ENCODE results near the gene PARVA. TPM values are rescaled to one million over a fixed set of nuclear protein-coding genes. Genes with fewer than 3 reads are reported as not detected.
A peak's percentile ranks its signal among the peaks of the same experiment; 100 is the strongest.

The PARVA gene
- total RNA-seq, 2 experiments from 2014 or later, result 0.11 to 0.14 TPM

DNA sequence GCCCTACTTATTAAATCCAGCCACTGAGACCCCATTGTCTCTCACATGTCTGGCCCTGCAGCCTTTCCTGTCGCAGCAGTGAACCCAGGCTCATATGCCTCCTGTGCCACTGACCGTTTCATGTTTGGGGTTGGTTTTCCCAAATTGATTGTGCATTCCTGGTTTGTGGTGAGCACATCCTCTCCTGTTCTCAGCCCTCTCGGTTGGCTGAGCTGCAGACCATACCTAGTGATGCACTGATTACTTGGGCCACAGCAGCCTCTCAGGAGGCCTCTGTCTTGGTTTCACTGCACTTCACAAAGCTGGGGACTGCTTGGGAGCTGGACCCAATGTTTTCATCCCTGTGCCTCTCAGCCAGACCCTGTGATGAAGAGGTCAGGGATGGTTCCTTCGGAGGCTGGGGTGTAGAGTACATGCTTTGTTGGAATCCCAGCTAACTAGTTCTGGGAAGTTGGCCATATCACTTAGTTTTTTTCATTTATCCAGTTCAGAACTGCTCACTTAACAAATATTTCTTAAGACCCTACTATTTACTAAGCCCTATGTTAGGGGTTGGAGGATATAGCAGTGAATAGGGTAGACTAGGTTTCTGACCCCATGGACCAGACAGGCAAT, 30.9 kb downstream of the PARVA start:
- no peak overlapping the region for H3K4me3 Mint-ChIP-seq
- intact Hi-C loops (cut with DNase I, micrococcal nuclease), result no loop called here
- H3K27me3 Mint-ChIP-seq, result peaks cover 10% of the 10 kb centered on the region
- H3K27ac Mint-ChIP-seq, result no peak overlapping the region
- no peaks in the 10 kb centered on the region for H3K36me3 Mint-ChIP-seq (ENCODE audit: low read depth)
- no peaks in the 10 kb centered on the region for H3K4me1 Mint-ChIP-seq
- ChIA-PET CTCF (no interaction called here), POLR2A (no interaction called here)
- ATAC-seq (no peak), DNase-seq (no peak)
- H3K9me3 Mint-ChIP-seq (ENCODE audit: low read depth), result no peaks in the 10 kb centered on the region

DNA sequence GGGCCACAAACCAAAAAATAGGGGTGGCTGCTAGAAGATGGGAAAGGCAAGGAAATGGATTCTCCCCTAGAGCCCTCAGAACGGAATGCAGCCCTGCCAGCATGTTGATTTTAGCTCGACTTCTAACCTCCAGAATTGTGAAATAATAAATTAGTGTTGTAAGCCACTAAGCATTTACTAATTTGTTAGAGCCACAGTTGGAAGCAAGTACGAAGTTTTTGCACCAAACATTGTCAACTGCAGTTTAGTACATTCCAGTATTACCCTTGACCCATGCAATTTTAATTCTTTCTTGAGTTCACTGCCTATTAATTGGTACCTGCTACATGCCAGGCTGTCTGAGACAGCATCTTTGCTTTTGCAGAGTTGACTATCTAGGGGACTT, 32.2 kb downstream of the PARVA start:
- ChIA-PET POLR2A (no interaction called here), CTCF (interaction anchor here (0.6 to 3.1 kb wide), 2 partner anchors 10 to 1282 kb away, joined by 3 to 12 read pairs; no protein-coding TSS in a partner anchor)
- Mint-ChIP-seq H3K27ac (no peak overlapping the region), H3K4me3 (no peak overlapping the region), H3K4me1 (no peaks in the 10 kb centered on the region), H3K36me3 (ENCODE audit: low read depth) (no peaks in the 10 kb centered on the region), H3K9me3 (ENCODE audit: low read depth) (no peaks in the 10 kb centered on the region), H3K27me3 (peaks cover 10% of the 10 kb centered on the region)
- DNase-seq (no peak), ATAC-seq (no peak)
- intact Hi-C loops (cut with DNase I, micrococcal nuclease), result loop anchor here in 1 of 2 experiments (5.0 kb wide), 2 partner anchors 77 to 483 kb away; no protein-coding TSS in a partner anchor

DNA sequence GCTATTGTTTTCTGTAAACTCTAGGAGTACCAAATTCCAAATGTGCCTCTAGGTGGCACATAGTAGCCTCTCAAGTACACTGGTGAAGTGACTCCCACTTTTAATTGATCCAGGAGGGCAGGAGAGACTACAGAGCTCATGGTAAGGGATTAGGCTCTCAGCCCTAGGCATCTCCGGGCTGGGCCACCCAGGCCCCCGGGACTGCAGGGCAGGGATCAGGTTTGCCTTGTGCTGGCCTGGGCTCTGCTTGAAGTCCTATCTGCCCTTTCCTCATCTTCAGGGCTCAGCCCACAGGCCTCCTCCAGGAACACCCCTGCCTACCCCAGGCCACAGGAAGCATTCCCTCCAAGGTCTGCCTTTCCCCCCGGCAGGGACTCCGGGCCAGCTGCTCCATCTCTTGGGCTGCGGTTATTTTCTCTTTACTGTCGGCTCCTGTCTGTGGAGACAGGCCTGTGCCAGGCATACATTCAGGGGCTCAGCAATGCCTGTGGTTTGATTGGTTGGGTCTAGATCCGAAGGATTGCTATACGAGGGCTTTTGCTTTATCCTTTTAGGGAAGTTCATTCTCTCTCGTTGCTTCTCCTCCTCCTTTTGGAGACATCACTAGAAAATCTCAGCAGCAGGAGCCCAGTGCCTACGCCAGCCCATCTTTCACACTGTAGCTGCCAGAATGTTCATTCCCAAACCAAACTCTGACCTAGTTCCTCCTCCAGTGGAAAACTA, 32.8 kb downstream of the PARVA start:
- Mint-ChIP-seq H3K4me1 (no peaks in the 10 kb centered on the region), H3K4me3 (no peak overlapping the region), H3K36me3 (ENCODE audit: low read depth) (no peaks in the 10 kb centered on the region), H3K27ac (no peak overlapping the region), H3K9me3 (ENCODE audit: low read depth) (no peaks in the 10 kb centered on the region), H3K27me3 (peaks cover 13% of the 10 kb centered on the region)
- ChIA-PET POLR2A (no interaction called here), CTCF (interaction anchor here (0.6 to 3.1 kb wide), 6 partner anchors 10 to 1283 kb away, joined by 3 to 12 read pairs (median 3); no protein-coding TSS in a partner anchor)
- ATAC-seq, result no peak
- intact Hi-C loops (cut with DNase I, micrococcal nuclease), result loop anchor here in 1 of 2 experiments (5.0 kb wide), 2 partner anchors 78 to 482 kb away; no protein-coding TSS in a partner anchor
- no peak for DNase-seq

DNA sequence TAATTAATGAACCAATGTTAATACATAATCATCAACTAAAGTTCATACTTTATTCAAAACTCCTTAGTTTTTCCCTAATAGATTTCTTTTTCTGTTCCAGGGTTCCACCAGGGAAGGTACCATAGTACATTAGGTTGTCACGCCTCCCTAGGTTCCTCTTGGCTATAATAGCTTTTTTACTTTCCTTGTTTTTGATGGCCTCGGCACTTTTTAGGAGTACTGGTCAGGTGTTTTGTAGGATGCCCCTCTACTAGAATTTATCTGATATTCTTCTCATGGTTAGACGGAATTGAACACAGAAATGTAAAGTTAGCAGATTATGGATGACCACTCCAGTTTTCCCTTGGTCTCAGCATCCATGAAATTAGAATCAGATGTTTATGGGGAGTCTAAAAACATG, 34.0 kb downstream of the PARVA start:
- no peak for ATAC-seq
- Mint-ChIP-seq H3K36me3 (ENCODE audit: low read depth) (no peaks in the 10 kb centered on the region), H3K4me1 (no peaks in the 10 kb centered on the region), H3K9me3 (ENCODE audit: low read depth) (no peaks in the 10 kb centered on the region), H3K4me3 (no peak overlapping the region), H3K27me3 (peaks cover 13% of the 10 kb centered on the region), H3K27ac (no peak overlapping the region)
- intact Hi-C loops (cut with DNase I, micrococcal nuclease), result loop anchor here in 1 of 2 experiments (5.0 kb wide), 2 partner anchors 79 to 481 kb away; no protein-coding TSS in a partner anchor
- ChIA-PET CTCF (interaction anchor here (0.7 to 3.1 kb wide), 7 partner anchors 8 to 493 kb away, joined by 3 to 12 read pairs (median 3); no protein-coding TSS in a partner anchor), POLR2A (no interaction called here)
- no peak for DNase-seq

DNA sequence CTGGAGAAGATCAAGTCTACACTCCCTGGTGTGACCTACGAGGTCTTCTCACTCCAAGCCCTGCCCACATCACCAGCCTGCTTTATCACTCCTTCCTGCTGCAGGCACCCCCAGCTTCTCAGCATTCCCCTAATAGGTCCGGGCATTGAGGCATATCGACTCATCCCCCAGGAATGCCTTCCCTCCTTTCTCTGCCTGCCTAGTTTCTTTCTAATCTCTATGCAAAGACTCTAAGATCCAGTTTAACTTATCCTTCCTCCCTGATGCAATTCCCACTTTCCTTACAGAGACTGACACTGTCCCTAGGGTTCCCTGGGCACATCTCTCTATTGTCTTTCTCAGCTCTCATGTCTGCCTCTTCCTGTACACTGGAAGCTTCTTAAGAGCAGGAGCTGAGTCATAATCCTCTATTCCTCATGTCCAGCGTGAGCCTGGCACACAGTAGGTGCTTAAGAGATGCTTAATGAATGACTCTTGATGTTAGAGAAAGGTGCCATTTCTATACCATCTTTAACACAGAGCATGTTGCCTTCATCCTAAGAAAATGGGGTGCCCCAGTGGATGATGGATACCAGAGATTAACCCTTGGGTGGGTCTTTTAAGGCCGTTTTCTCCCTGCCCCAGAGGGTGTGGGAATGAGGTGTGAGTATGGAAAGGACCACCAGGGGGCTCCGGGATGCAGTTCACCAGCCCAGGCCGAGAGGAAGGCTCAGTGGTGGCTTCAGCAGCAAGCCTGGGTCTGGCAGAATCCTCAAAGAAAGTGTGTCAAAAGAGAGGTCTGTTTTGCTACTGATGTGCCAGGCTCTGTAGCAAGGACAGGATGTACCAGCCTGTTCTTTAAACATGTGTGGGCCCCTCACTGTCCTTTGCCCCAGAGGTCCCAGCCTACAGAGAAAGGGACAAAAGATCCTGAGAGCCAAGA, 34.7 kb downstream of the PARVA start:
- ATAC-seq (peak; percentile 65), DNase-seq (peak; percentile 65)
- no peaks in the 10 kb centered on the region for H3K9me3 Mint-ChIP-seq (ENCODE audit: low read depth)
- H3K4me3 Mint-ChIP-seq, result no peak overlapping the region
- ChIA-PET CTCF (interaction anchor here (0.7 to 3.1 kb wide), 6 partner anchors 8 to 187 kb away, joined by 3 to 12 read pairs (median 4); no protein-coding TSS in a partner anchor), POLR2A (no interaction called here)
- intact Hi-C loops (cut with DNase I, micrococcal nuclease), result loop anchor here (1.0 to 5.0 kb wide), 4 partner anchors 80 to 482 kb away; no protein-coding TSS in a partner anchor
- no peaks in the 10 kb centered on the region for H3K4me1 Mint-ChIP-seq
- no peak overlapping the region for H3K27ac Mint-ChIP-seq
- H3K36me3 Mint-ChIP-seq (ENCODE audit: low read depth), result no peaks in the 10 kb centered on the region
- H3K27me3 Mint-ChIP-seq, result peaks cover 13% of the 10 kb centered on the region

DNA sequence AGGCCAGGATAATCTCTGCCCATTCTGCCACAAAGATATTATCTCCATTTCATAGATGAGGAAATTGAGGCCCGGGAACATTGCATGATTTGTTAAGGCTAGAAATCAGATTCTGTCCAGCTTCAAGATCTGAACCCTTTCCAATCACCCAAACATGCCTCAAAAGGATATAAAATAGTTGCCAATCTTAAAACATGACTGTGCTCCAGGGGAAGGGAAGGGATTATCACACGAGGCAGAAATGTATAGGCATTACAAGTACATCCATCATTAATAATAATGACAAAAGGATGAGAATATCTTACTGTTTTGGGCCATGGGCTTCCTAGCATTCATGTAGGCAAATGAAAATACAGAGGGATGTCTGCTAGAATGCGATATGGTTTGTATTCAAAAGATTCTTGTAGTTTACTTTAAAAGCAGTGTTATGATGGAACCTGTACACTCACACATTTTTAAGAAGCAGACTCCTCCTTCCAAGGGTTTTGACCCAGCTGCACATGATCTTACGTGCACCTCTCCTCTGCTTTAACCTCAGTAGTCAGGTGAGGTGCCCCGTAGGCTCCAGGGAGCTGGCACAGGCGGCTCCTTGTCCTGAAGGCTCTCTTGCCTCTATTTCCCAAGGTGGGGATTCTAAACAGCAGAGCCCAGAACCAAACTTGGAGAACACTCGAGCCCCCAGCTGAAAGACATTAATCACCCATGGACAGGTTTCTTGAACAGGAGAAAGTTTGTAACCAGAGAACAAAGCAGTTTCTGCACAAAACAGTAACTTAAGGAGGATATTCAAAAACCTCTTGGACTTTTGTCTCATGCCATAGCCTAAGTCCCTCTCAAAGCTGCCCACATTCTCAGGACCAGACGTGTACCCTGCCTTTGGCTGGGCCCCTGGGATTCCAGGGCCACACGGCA, 36.0 kb downstream of the PARVA start:
- Mint-ChIP-seq H3K27me3 (peaks cover 13% of the 10 kb centered on the region), H3K27ac (no peak overlapping the region), H3K4me1 (no peaks in the 10 kb centered on the region), H3K9me3 (ENCODE audit: low read depth) (no peaks in the 10 kb centered on the region), H3K4me3 (no peak overlapping the region), H3K36me3 (ENCODE audit: low read depth) (no peaks in the 10 kb centered on the region)
- DNase-seq, result no peak
- intact Hi-C loops (cut with DNase I, micrococcal nuclease), result loop anchor here in 1 of 2 experiments (5.0 kb wide), 2 partner anchors 81 to 479 kb away; no protein-coding TSS in a partner anchor
- ChIA-PET POLR2A (no interaction called here), CTCF (interaction anchor here (0.6 to 1.1 kb wide), 5 partner anchors 7 to 186 kb away, joined by 3 to 4 read pairs (median 3); no protein-coding TSS in a partner anchor)
- no peak for ATAC-seq

DNA sequence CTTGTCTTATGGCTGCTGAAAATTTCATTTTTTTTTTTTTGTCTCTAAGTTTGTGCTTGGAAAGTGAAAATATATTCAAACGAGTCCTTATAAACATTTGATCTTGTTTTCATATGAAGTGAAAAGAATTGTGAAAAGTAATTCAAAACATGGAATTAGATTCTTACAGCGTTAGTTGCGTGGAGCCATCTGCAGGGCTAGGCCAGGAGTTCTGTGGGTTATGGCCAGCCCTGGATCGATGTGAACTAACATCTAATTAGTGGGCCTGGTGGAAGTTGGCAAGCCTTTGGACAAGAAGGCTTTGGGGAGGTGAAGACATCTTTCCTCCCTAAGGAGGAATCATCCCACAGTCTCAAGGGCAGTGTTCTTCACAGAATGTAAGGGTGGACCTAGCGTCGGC, 37.2 kb downstream of the PARVA start:
- no peaks in the 10 kb centered on the region for H3K36me3 Mint-ChIP-seq (ENCODE audit: low read depth)
- POLR2A ChIA-PET, result no interaction called here
- peaks cover 13% of the 10 kb centered on the region for H3K27me3 Mint-ChIP-seq
- ATAC-seq (no peak), DNase-seq (no peak)
- no peaks in the 10 kb centered on the region for H3K9me3 Mint-ChIP-seq (ENCODE audit: low read depth)
- H3K4me1 Mint-ChIP-seq, result no peaks in the 10 kb centered on the region
- intact Hi-C loops (cut with DNase I, micrococcal nuclease), result loop anchor here in 1 of 2 experiments (5.0 kb wide), 2 partner anchors 82 to 478 kb away; no protein-coding TSS in a partner anchor
- no peak overlapping the region for H3K27ac Mint-ChIP-seq
- CTCF ChIA-PET, result interaction anchor here (1.1 kb wide), 2 partner anchors 83 to 185 kb away, joined by 3 read pairs; no protein-coding TSS in a partner anchor
- no peak overlapping the region for H3K4me3 Mint-ChIP-seq

DNA sequence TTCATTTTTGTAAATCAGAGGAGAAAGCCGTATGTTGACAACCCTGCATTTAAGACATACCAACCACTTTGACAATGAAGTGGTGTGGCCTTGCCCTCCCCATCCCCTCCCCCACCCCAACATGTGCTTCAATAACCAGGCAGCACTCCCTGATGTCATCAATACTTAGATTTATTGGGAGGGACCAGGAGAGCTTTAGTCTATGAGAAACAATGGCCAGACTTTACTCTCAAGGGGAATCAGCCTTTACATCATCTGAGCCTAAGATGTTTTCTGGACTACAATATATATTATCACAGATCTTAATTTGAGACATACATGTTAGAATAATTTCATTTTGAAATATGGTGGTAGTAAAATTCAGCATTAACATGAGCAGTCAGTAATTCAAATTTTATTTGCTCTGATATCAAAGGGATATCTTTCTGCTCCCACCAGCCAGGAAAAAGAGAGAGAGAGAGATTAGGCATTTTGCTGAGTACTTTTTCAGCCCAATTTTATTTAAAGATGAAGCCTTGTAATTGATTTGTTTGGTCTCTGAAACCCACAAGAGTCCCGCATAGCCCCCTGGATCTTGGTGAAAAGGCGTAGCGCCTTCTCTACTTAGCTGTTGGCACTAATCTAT, 38.1 kb downstream of the PARVA start:
- intact Hi-C loops (cut with DNase I, micrococcal nuclease), result no loop called here
- Mint-ChIP-seq H3K36me3 (ENCODE audit: low read depth) (no peaks in the 10 kb centered on the region), H3K4me3 (no peak overlapping the region), H3K4me1 (no peaks in the 10 kb centered on the region), H3K9me3 (ENCODE audit: low read depth) (no peaks in the 10 kb centered on the region), H3K27ac (no peak overlapping the region), H3K27me3 (peaks cover 11% of the 10 kb centered on the region)
- POLR2A ChIA-PET, result no interaction called here
- CTCF ChIA-PET, result no interaction called here
- no peak for ATAC-seq
- DNase-seq, result no peak

DNA sequence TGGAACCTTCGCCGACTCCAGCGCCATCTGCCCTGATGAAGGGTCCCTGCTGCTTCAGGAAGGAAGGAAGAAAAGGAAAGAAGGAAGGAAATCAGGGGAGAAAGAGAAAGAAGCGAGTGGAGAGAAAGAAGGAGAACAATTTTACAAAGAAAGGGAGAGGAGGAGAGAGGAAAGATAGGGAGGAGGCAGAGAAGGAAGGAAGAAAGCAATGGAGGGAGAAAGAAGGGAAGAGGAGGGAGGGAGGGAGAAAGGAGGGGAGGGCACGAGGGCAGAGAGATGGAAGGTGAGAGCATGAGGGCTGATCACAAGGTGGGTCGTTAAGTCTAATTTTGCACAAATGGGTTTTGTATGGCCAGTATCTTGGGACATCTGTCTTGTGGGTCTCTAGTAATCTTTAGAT, 39.2 kb downstream of the PARVA start:
- CTCF ChIA-PET, result no interaction called here
- H3K27me3 Mint-ChIP-seq, result peaks cover 7% of the 10 kb centered on the region
- intact Hi-C loops (cut with DNase I, micrococcal nuclease), result no loop called here

More for the DNA sequence above, 39.2 kb downstream of the PARVA start:
- Mint-ChIP-seq H3K4me3 (no peak overlapping the region), H3K36me3 (ENCODE audit: low read depth) (no peaks in the 10 kb centered on the region), H3K4me1 (no peaks in the 10 kb centered on the region), H3K27ac (no peak overlapping the region), H3K9me3 (ENCODE audit: low read depth) (no peaks in the 10 kb centered on the region)
- ATAC-seq (no peak), DNase-seq (no peak)
- POLR2A ChIA-PET, result no interaction called here

Data from activated CD4-positive, alpha-beta T cell treated with anti-CD3 and anti-CD28 coated beads for 36 hours (primary cell).